ENCODE data around the gene NELFCD. TPM values are rescaled to one million over a fixed set of nuclear protein-coding genes. Genes with fewer than 3 reads are reported as not detected.

The NELFCD gene
- total RNA-seq, 1 donor from 2014 or later = 37.6 TPM

DNA sequence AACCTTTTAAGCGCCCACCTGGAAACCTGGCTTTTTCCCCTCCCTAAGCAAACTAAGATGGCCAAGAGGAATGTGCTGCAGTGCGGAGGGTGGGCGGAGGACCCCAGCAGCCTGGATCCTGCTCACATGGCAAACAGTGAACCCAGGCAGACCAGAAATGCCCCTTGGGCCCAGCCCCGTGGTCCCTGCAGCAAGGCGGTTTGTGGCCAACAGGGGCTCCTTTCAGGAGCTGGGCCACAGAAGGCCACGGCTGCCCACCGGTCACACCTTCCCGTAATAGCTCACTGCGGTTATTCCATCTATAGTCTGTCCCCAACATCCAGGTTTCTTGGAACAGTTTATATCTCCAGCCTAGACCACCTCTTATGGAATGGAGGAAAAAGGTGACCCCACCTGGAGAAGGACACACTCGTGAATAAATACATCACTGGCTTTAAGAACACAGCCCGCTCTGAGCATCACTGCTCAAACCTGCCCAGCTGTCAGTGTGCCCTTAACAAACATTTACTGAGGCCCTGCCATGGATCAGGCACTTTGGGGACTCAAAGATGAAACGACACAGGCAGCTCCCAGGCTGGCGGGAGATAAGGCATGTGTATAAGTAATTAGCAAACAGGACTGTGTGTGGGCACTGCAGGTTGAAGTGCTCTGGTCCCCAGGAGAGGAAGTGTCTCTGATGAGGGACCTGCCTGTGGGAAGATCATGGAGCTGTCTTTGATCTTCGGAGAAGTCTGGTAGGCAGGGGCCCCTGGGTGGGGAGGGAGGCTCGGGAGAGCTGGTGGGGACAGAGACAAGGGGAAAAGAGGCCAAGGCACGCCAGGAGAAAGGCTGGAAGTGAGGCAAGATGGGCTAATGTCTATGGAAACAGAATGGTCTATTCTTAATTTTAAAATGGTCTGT lies 35.0 kb downstream of the NELFCD start:
- Mint-ChIP-seq H3K36me3 (ENCODE audit: low read depth) (no peaks in the 10 kb centered on the region), H3K9me3 (ENCODE audit: low read depth) (no peaks in the 10 kb centered on the region), H3K27ac (ENCODE audit: unreplicated experiment) (no peak overlapping the region), H3K4me3 (ENCODE audit: unreplicated experiment) (no peak overlapping the region), H3K27me3 (ENCODE audit: low read depth) (no peaks in the 10 kb centered on the region), H3K4me1 (ENCODE audit: low read depth) (peaks cover 54% of the 10 kb centered on the region)
- no peak for DNase-seq (ENCODE audit: low spot score)
- TF ChIP-seq, protein P1, sequence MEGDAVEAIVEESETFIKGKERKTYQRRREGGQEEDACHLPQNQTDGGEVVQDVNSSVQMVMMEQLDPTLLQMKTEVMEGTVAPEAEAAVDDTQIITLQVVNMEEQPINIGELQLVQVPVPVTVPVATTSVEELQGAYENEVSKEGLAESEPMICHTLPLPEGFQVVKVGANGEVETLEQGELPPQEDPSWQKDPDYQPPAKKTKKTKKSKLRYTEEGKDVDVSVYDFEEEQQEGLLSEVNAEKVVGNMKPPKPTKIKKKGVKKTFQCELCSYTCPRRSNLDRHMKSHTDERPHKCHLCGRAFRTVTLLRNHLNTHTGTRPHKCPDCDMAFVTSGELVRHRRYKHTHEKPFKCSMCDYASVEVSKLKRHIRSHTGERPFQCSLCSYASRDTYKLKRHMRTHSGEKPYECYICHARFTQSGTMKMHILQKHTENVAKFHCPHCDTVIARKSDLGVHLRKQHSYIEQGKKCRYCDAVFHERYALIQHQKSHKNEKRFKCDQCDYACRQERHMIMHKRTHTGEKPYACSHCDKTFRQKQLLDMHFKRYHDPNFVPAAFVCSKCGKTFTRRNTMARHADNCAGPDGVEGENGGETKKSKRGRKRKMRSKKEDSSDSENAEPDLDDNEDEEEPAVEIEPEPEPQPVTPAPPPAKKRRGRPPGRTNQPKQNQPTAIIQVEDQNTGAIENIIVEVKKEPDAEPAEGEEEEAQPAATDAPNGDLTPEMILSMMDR (IDR thresholded peaks at IDR 0.05) = no peak

DNA sequence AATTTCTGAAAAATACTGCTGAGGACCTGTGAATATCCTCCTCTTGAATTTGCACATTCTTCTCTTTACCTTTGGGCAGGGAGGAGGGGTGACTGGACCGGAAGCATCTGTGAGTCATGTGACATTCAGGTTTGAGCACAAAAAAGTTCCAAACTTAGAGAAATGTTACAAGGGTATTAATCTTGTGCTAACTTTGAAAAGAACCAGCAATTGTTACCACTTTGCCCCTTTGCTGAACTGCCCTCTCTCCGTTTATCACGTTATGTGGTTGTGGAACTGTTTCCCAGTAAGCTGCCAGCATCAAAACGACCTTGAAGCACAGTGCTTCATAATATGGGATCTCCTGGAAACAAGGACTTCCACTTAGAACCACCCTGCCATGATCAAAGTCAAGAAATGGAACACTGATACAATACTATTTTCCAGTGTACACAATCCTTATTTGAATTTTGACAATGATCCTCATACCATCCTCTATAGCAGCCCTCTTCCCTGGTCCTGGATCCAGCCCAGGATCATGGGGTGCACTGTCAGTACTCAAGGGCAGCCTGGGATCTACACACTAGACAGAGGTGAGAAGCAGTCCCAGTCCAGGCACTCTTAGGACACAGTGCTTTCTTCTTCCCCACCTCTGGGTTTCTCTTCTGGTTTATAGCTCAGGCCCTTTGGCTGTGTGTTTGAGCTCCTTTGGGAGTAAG lies 35.9 kb downstream of the NELFCD start:
- Mint-ChIP-seq H3K4me1 (ENCODE audit: low read depth) (peaks cover 50% of the 10 kb centered on the region), H3K9me3 (ENCODE audit: low read depth) (no peaks in the 10 kb centered on the region), H3K27ac (ENCODE audit: unreplicated experiment) (no peak overlapping the region), H3K4me3 (ENCODE audit: unreplicated experiment) (no peak overlapping the region), H3K27me3 (ENCODE audit: low read depth) (no peaks in the 10 kb centered on the region), H3K36me3 (ENCODE audit: low read depth) (no peaks in the 10 kb centered on the region)
- TF ChIP-seq, protein P1 (IDR thresholded peaks at IDR 0.05) = no peak
- no peak for DNase-seq (ENCODE audit: low spot score)

DNA sequence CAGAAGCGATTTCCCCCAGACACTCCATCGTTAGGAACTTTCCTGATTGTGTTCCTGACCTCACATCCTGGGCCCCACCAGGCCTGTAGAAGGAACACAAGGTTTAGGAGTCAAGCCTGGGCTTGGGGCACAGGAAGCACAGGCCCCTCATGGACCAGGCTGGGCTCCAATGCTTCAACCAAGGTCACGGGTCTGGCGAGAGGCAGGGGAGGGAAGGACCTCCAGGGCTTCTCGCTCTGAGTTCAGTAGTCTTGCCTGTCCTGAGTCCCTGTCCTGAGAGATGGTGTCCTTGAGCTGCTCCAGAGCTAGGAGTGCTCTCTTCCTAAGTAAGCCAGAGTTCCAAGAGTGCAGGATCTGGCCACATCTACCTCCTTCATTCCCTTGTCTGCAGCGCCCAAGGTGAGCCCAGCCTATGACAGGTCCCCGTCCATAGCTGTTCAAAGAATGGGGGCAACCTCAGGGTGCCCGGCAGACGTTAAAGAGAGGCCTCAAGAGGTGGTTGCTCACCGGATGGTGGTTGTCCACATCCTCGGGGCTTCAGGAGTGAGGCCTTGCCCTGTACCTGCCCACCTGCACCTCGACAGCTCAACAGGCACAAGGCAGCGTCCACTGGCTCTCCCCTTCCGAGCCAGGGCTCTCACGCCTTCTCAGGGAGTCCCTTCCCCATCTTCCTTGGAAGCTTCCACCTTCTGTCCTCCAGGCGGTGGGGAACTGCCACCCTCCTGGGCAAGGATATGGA lies 36.6 kb downstream of the NELFCD start:
- Mint-ChIP-seq H3K4me1 (ENCODE audit: low read depth) (peaks cover 47% of the 10 kb centered on the region), H3K27ac (ENCODE audit: unreplicated experiment) (no peak overlapping the region), H3K9me3 (ENCODE audit: low read depth) (no peaks in the 10 kb centered on the region), H3K36me3 (ENCODE audit: low read depth) (peaks cover 1% of the 10 kb centered on the region), H3K4me3 (ENCODE audit: unreplicated experiment) (no peak overlapping the region), H3K27me3 (ENCODE audit: low read depth) (no peaks in the 10 kb centered on the region)
- TF ChIP-seq, protein P1 (IDR thresholded peaks at IDR 0.05) = no peak
- no peak for DNase-seq (ENCODE audit: low spot score)

DNA sequence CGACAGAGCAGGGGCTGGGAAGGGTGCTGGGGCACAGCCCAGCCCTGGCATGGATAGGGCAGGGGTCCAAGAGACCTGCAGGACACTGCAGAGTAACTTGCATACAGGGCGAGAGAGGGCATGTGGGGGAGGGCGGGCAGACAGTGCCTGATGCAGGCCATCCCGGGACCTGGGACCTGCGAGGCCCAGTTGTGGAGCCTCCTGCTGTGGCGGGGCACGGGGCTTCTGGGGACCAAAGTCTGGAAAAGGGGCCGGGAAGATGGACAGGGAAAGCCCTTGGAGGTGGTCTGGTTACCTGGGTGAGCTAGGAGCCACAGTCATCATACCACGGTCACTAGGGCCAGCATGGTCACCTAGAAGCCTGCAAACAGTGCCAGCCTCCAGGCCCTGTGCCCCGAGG lies 37.8 kb downstream of the NELFCD start:
- H3K27me3 Mint-ChIP-seq (ENCODE audit: low read depth) = no peaks in the 10 kb centered on the region
- H3K9me3 Mint-ChIP-seq (ENCODE audit: low read depth) = no peaks in the 10 kb centered on the region
- H3K36me3 Mint-ChIP-seq (ENCODE audit: low read depth) = peaks cover 4% of the 10 kb centered on the region
- H3K27ac Mint-ChIP-seq (ENCODE audit: unreplicated experiment) = no peak overlapping the region
- peaks cover 40% of the 10 kb centered on the region for H3K4me1 Mint-ChIP-seq (ENCODE audit: low read depth)
- H3K4me3 Mint-ChIP-seq (ENCODE audit: unreplicated experiment) = no peak overlapping the region
- TF ChIP-seq, protein P1 (IDR thresholded peaks at IDR 0.05) = no peak
- no peak for DNase-seq (ENCODE audit: low spot score)

DNA sequence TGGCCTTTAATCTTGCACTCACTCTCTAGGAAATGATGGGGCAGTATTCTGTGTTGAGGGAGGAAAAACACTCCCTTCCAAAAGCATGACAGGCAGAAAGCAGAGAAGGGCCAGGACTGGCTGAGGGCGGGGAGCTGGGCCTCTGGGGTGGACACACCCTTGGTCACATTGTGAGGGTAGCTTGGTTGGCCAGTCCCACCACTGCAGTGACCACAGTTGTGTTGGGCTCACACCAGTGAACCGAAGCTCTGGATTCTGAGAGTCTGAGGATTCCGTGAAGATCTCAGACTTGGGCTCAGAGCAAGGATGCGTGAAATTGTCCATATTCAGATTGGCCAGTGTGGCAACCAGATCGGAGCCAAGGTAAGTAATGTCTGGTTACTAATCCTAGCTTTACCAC lies 38.2 kb downstream of the NELFCD start, which contains the start of gene TUBB1:
Gene TUBB1 (plus strand): TSS at position 213 of the 400 bp plus-strand sequence. CDS start 94 bp downstream, at position 307.
- H3K4me3 Mint-ChIP-seq (ENCODE audit: unreplicated experiment) = no peak within 1 kb of the TSS
- H3K27ac Mint-ChIP-seq (ENCODE audit: unreplicated experiment) = no peak within 1 kb of the TSS
- DNase-seq (ENCODE audit: low spot score) = no peak
- H3K9me3 Mint-ChIP-seq (ENCODE audit: low read depth) = no peaks in the 10 kb centered on the region
- peaks cover 7% of the 10 kb centered on the region for H3K36me3 Mint-ChIP-seq (ENCODE audit: low read depth)
- H3K27me3 Mint-ChIP-seq (ENCODE audit: low read depth) = no peaks in the 10 kb centered on the region
- peaks cover 36% of the 10 kb centered on the region for H3K4me1 Mint-ChIP-seq (ENCODE audit: low read depth)
- TF ChIP-seq, protein P1 (IDR thresholded peaks at IDR 0.05) = no peak

Measured in chondrocyte (in vitro differentiated cells).